Neural cell (in vitro differentiated cells): Measurements from ENCODE around the gene MYOM1. TPM values are rescaled to one million over a fixed set of nuclear protein-coding genes. Genes with fewer than 3 reads are reported as not detected.

Source experiments
- H2AFZ ChIP-seq: fragments of 200-600, 300-800 bp; sonication (generic), shearing (Covaris generic); 2 replicates; pipeline ENCODE4 v1.6.0; 2014; ENCODE audit warnings: low read depth, mild to moderate bottlenecking, antibody characterized with exemption, low read length, moderate library complexity
- H3F3A ChIP-seq: fragments of 200-600 bp; shearing (Covaris generic); 2 replicates; pipeline ENCODE4 v1.6.1; 2016; ENCODE audit warnings: mild to moderate bottlenecking, moderate library complexity, mixed read lengths, antibody characterized with exemption, low read length; ENCODE audit not compliant: insufficient read depth, poor library complexity, severe bottlenecking
- H3K27ac ChIP-seq: fragments of 200-600, 300-800 bp; sonication (generic), shearing (Covaris generic); 2 replicates; pipeline ENCODE4 v1.5.1; 2014; ENCODE audit warnings: mild to moderate bottlenecking, low read length, moderate library complexity
- H3K27me3 ChIP-seq: fragments of 300-800, 200-600 bp; sonication (generic), shearing (Covaris generic); 2 replicates; pipeline ENCODE4 v1.6.0; 2014; ENCODE audit warnings: mild to moderate bottlenecking, low read depth, low read length, moderate library complexity; ENCODE audit not compliant: insufficient read depth
- H3K36me3 ChIP-seq: fragments of 300-800, 200-600 bp; sonication (generic), shearing (Covaris generic); 2 replicates; pipeline ENCODE4 v1.5.1; 2014; ENCODE audit warnings: mild to moderate bottlenecking, antibody characterized with exemption, low read length, moderate library complexity; ENCODE audit not compliant: insufficient read depth
- H3K4me2 ChIP-seq: fragments of 300-800, 200-600 bp; sonication (generic), shearing (Covaris generic); 2 replicates; pipeline ENCODE4 v1.6.0; 2014; ENCODE audit warnings: mild to moderate bottlenecking, low read length
- H3K4me3 ChIP-seq: fragments of 300-800, 200-600 bp; sonication (generic), shearing (Covaris generic); 2 replicates; pipeline ENCODE4 v1.5.1; 2014; ENCODE audit warnings: mild to moderate bottlenecking, low read length, moderate library complexity
- H3K79me2 ChIP-seq: fragments of 200-600 bp; shearing (Covaris generic); replicated peaks from 2 replicates; pipeline ENCODE4 v1.6.0; 2014; ENCODE audit warnings: mild to moderate bottlenecking, low read length, moderate library complexity; ENCODE audit not compliant: insufficient read depth
- H3K9ac ChIP-seq: fragments of 300-800, 200-600 bp; sonication (generic), shearing (Covaris generic); 2 replicates; pipeline ENCODE4 v1.6.1; 2016; ENCODE audit warnings: mild to moderate bottlenecking, low read length, mixed read lengths
- H3K9me2 ChIP-seq: fragments of 200-600 bp; shearing (Covaris generic); 2 replicates; pipeline ENCODE4 v1.6.1; 2016; ENCODE audit warnings: mild to moderate bottlenecking, low read length, mixed read lengths; ENCODE audit not compliant: insufficient read depth
- H3K9me3 ChIP-seq: fragments of 200-600, 300-800 bp; sonication (generic), shearing (Covaris generic); 2 replicates; pipeline ENCODE4 v1.6.1; 2016; ENCODE audit warnings: mild to moderate bottlenecking, mixed run types, low read length, moderate library complexity, mixed read lengths
- H4K20me1 ChIP-seq: fragments of 200-600 bp; shearing (Covaris generic); 2 replicates; pipeline ENCODE4 v1.6.1; 2016; ENCODE audit warnings: mild to moderate bottlenecking, mixed run types; ENCODE audit not compliant: insufficient read depth
- EP300 ChIP-seq: fragments of 450-650 bp; conservative IDR thresholded peaks from 2 replicates; pipeline ENCODE4 v1.6.1; 2014; ENCODE audit warnings: antibody characterized with exemption, mild to moderate bottlenecking, moderate library complexity; ENCODE audit not compliant: poor library complexity, severe bottlenecking
- EZH2 ChIP-seq: fragments of 200-600, 300-800 bp; shearing (Covaris generic), sonication (generic); IDR thresholded peaks from 2 replicates; pipeline ENCODE4 v1.6.1; 2014; ENCODE audit warnings: antibody characterized with exemption, low read length, borderline replicate concordance, mild to moderate bottlenecking; ENCODE audit not compliant: insufficient read depth, poor library complexity, severe bottlenecking
- MXI1 ChIP-seq: fragments of 450-650 bp; conservative IDR thresholded peaks from 2 replicates; pipeline ENCODE4 v1.6.1; 2014; ENCODE audit warnings: antibody characterized with exemption, mild to moderate bottlenecking; ENCODE audit not compliant: poor library complexity, severe bottlenecking
- POLR2AphosphoS5 ChIP-seq: IDR thresholded peaks from 2 replicates; pipeline ENCODE4 v1.6.1; 2012
- RAD21 ChIP-seq: fragments of 450-650 bp; conservative IDR thresholded peaks from 2 replicates; pipeline ENCODE4 v1.6.1; 2014; ENCODE audit warnings: antibody characterized with exemption, mild to moderate bottlenecking, moderate library complexity
- SMC3 ChIP-seq: fragments of 450-650 bp; conservative IDR thresholded peaks from 2 replicates; pipeline ENCODE4 v1.6.1; 2014; ENCODE audit warnings: antibody characterized with exemption, mild to moderate bottlenecking, moderate library complexity; ENCODE audit not compliant: poor library complexity
- TAF1 ChIP-seq: IDR thresholded peaks from 2 replicates; pipeline ENCODE4 v1.6.1; 2012; ENCODE audit warnings: low read depth
- polyA plus RNA-seq: library from polyadenylated mRNA; depleted of rRNA; stranded (reverse); fragments of >200 nt; gene quantifications from 2 replicates; pipeline ENCODE4 v1.2.3, GENCODE V29; 2014
- TF ChIP-seq, protein P1 (sequence below): IDR thresholded peaks from 2 replicates; pipeline ENCODE4 v1.6.1; 2012; ENCODE audit warnings: borderline replicate concordance
- TF ChIP-seq, protein P2 (sequence below): fragments of 450-650 bp; IDR thresholded peaks from 2 replicates; pipeline ENCODE4 v1.5.1; 2014; ENCODE audit warnings: antibody characterized with exemption, mild to moderate bottlenecking, moderate library complexity; ENCODE audit not compliant: poor library complexity, severe bottlenecking

Gene MYOM1
- polyA plus RNA-seq, 1 donor from 2014 or later: 1.7 TPM

DNA sequence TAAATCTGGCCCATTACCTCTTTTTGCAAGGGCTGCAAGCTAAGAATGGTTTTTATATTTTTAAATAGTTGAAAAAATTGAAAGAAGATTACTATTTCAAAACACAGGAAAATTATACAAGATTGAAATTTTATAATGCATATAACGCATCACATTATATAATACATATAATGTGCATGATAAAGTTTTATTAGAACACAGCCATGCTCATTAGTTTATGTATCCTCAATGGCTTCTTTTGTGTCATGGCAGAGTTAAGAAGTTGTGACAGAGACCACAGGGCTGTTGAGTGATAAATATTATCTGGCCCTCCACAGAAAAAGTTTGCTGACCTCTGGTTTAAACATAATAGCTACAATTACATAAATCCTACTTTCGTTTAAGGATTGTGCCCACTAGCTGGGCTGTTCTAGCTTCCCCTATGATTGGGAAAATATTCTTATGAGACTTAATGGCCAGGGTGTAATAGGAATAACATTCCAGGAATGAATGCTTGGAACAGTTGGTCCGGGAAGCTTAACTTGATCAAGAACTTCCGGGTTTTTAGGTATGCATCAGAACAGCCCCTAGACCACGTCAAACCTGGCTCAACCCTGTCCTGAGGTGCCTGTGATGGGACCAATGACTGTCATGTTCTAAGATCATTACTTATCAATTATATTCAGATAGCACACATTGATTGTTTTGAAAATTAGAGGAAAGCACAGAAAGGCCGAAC lies 108.1 kb downstream of the MYOM1 start:
- no peak overlapping the region for H2AFZ ChIP-seq
- TF ChIP-seq EZH2 (no peak), TAF1 (no peak), MXI1 (no peak), SMC3 (no peak), POLR2AphosphoS5 (no peak), RAD21 (no peak), EP300 (no peak)
- TF ChIP-seq, protein P1, sequence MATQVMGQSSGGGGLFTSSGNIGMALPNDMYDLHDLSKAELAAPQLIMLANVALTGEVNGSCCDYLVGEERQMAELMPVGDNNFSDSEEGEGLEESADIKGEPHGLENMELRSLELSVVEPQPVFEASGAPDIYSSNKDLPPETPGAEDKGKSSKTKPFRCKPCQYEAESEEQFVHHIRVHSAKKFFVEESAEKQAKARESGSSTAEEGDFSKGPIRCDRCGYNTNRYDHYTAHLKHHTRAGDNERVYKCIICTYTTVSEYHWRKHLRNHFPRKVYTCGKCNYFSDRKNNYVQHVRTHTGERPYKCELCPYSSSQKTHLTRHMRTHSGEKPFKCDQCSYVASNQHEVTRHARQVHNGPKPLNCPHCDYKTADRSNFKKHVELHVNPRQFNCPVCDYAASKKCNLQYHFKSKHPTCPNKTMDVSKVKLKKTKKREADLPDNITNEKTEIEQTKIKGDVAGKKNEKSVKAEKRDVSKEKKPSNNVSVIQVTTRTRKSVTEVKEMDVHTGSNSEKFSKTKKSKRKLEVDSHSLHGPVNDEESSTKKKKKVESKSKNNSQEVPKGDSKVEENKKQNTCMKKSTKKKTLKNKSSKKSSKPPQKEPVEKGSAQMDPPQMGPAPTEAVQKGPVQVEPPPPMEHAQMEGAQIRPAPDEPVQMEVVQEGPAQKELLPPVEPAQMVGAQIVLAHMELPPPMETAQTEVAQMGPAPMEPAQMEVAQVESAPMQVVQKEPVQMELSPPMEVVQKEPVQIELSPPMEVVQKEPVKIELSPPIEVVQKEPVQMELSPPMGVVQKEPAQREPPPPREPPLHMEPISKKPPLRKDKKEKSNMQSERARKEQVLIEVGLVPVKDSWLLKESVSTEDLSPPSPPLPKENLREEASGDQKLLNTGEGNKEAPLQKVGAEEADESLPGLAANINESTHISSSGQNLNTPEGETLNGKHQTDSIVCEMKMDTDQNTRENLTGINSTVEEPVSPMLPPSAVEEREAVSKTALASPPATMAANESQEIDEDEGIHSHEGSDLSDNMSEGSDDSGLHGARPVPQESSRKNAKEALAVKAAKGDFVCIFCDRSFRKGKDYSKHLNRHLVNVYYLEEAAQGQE: no peak
- TF ChIP-seq, protein P2, sequence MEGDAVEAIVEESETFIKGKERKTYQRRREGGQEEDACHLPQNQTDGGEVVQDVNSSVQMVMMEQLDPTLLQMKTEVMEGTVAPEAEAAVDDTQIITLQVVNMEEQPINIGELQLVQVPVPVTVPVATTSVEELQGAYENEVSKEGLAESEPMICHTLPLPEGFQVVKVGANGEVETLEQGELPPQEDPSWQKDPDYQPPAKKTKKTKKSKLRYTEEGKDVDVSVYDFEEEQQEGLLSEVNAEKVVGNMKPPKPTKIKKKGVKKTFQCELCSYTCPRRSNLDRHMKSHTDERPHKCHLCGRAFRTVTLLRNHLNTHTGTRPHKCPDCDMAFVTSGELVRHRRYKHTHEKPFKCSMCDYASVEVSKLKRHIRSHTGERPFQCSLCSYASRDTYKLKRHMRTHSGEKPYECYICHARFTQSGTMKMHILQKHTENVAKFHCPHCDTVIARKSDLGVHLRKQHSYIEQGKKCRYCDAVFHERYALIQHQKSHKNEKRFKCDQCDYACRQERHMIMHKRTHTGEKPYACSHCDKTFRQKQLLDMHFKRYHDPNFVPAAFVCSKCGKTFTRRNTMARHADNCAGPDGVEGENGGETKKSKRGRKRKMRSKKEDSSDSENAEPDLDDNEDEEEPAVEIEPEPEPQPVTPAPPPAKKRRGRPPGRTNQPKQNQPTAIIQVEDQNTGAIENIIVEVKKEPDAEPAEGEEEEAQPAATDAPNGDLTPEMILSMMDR: no peak
- no peaks in the 10 kb centered on the region for H3K79me2 ChIP-seq
- no peak overlapping the region for H3K9ac ChIP-seq
- H3F3A ChIP-seq: no peaks in the 10 kb centered on the region
- H3K4me2 ChIP-seq: no peak overlapping the region
- no peaks in the 10 kb centered on the region for H4K20me1 ChIP-seq
- no peaks in the 10 kb centered on the region for H3K9me2 ChIP-seq
- H3K4me3 ChIP-seq: no peak overlapping the region
- no peaks in the 10 kb centered on the region for H3K9me3 ChIP-seq
- no peak overlapping the region for H3K27ac ChIP-seq
- H3K27me3 ChIP-seq: no peaks in the 10 kb centered on the region
- no peaks in the 10 kb centered on the region for H3K36me3 ChIP-seq

DNA sequence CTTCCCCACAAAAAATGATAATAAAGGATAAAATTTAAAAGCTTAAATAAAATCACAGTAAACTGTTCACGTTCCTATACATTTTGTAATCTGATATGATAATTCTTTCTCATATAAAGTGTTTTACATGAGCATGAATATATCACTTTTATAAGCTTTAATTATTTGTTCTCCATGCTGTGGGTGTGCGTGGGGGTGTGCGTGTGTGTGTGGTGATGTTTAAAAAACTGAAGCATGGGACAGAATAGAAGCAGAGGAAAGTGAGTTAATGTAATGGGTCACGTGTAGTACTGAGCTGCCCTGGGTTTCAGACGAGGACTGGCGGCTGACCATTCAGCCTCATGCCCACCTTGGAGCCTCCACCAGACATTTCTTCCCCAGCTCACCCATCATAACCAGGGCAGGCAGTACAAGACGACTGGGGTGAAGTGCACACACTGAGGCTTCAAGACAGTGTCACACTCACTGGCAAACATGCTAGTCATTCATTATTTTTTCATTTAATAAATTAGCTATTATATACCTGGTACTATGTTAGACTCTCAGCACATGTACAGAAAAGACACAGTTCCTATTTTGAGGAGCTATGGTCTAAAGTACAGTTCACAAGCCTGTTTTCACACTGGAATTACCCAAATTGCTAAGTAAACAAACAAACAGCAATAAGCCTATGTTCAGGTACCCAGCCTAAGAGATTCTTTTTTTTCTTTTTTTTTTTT lies 109.6 kb downstream of the MYOM1 start:
- no peaks in the 10 kb centered on the region for H4K20me1 ChIP-seq
- no peak overlapping the region for H3K4me2 ChIP-seq
- no peak overlapping the region for H3K27ac ChIP-seq
- H3K9me2 ChIP-seq: no peaks in the 10 kb centered on the region
- H2AFZ ChIP-seq: no peak overlapping the region
- H3K27me3 ChIP-seq: no peaks in the 10 kb centered on the region
- no peak for TF ChIP-seq MXI1
- TF ChIP-seq, protein P2: no peak
- no peak for TF ChIP-seq EZH2
- TF ChIP-seq, protein P1: no peak
- TF ChIP-seq SMC3: no peak
- no peak for TF ChIP-seq RAD21
- no peak for TF ChIP-seq TAF1
- TF ChIP-seq EP300: no peak
- no peak for TF ChIP-seq POLR2AphosphoS5
- no peaks in the 10 kb centered on the region for H3K79me2 ChIP-seq
- H3K36me3 ChIP-seq: no peaks in the 10 kb centered on the region
- H3K4me3 ChIP-seq: no peak overlapping the region
- no peaks in the 10 kb centered on the region for H3F3A ChIP-seq
- no peaks in the 10 kb centered on the region for H3K9me3 ChIP-seq
- no peak overlapping the region for H3K9ac ChIP-seq
